Endodermal cell (in vitro differentiated cells): ENCODE measurements around the gene IER2. TPM values are rescaled to one million over a fixed set of nuclear protein-coding genes. Genes with fewer than 3 reads are reported as not detected.

Source experiments
- DNase-seq: peaks from one replicate; pipeline ENCODE4 v3.0.0-alpha.2; 2017
- H3K27ac ChIP-seq: 2 replicates; pipeline ENCODE4 v1.5.1; 2013; ENCODE audit warnings: mild to moderate bottlenecking, low read depth, low read length, moderate library complexity
- H3K27me3 ChIP-seq: 2 replicates; pipeline ENCODE4 v1.6.1; 2013; ENCODE audit warnings: mild to moderate bottlenecking, low read length, moderate library complexity; ENCODE audit not compliant: insufficient read depth, control insufficient read depth, poor library complexity, severe bottlenecking
- H3K36me3 ChIP-seq: 2 replicates; pipeline ENCODE4 v1.7.0; 2013; ENCODE audit warnings: mild to moderate bottlenecking, low read length, moderate library complexity; ENCODE audit not compliant: control insufficient read depth, insufficient read depth
- H3K4me1 ChIP-seq: one replicate; pipeline ENCODE4 v1.7.0; 2013; ENCODE audit warnings: low read length; ENCODE audit not compliant: control insufficient read depth, insufficient read depth
- H3K4me3 ChIP-seq: 2 replicates; pipeline ENCODE4 v1.5.1; 2013; ENCODE audit warnings: mild to moderate bottlenecking, low read length, moderate library complexity
- H3K9ac ChIP-seq: 2 replicates; pipeline ENCODE4 v1.6.1; 2013; ENCODE audit warnings: mild to moderate bottlenecking, low read length, moderate library complexity; ENCODE audit not compliant: poor library complexity, severe bottlenecking; ENCODE audit errors: extremely low read depth
- H3K9me3 ChIP-seq: 2 replicates; pipeline ENCODE4 v1.6.1; 2013; ENCODE audit warnings: mild to moderate bottlenecking, low read length, moderate library complexity; ENCODE audit not compliant: control insufficient read depth
- H3K27ac Mint-ChIP-seq: 2 replicates; pipeline ENCODE4 v1.8.0; 2020; ENCODE audit warnings: mixed read lengths
- H3K27me3 Mint-ChIP-seq: 2 replicates; pipeline ENCODE4 v1.8.0; 2021; ENCODE audit warnings: mild to moderate bottlenecking, mixed read lengths; ENCODE audit not compliant: insufficient read depth
- H3K36me3 Mint-ChIP-seq: 2 replicates; pipeline ENCODE4 v1.8.0; 2020; ENCODE audit warnings: low read depth, mixed read lengths
- H3K4me1 Mint-ChIP-seq: 2 replicates; pipeline ENCODE4 v1.8.0; 2020; ENCODE audit warnings: mixed read lengths
- H3K4me3 Mint-ChIP-seq: 2 replicates; pipeline ENCODE4 v1.8.0; 2020; ENCODE audit warnings: mild to moderate bottlenecking, moderate library complexity, mixed read lengths
- H3K9me3 Mint-ChIP-seq: 2 replicates; pipeline ENCODE4 v1.8.0; 2020; ENCODE audit warnings: mild to moderate bottlenecking, mixed read lengths
- CTCF ChIP-seq: fragments of 200-600 bp; sonication (generic); conservative IDR thresholded peaks from 2 replicates; pipeline ENCODE4 v1.5.0; 2021; ENCODE audit warnings: antibody characterized with exemption, mild to moderate bottlenecking
- WGBS, 2 experiments: methylation state at CpG; one replicate each; pipeline versions ENCODE4 v1.1.5 to v1.1.7; 2013; ENCODE audit warnings: missing lambda C conversion rate in 2 of 2, mixed read lengths in 1 of 2; ENCODE audit not compliant: insufficient coverage in 1 of 2, insufficient read length in 1 of 2; 5-methylcytosine and 5-hydroxymethylcytosine counted together
- total RNA-seq, 2 donors: library from RNA; stranded (reverse); fragmentation: NEBNext Ultra II Directional in 1 of 2; extraction: Animal tissue kit (Norgen Biotek cat#: 25700) in 1 of 2; gene quantifications; 2 replicates in 1 of 2; 3 replicates in 1 of 2; pipeline ENCODE4 v1.2.1, GENCODE V29; 2021

IER2 gene
- total RNA-seq, 2 donors from 2014 or later, result 55.3 to 66.6 TPM

- H3K9me3 ChIP-seq, result no peaks in the 10 kb centered on the region
- H3K27me3 ChIP-seq, result no peaks in the 10 kb centered on the region
- H3K4me3 ChIP-seq, result no peak overlapping the region
- no peak for TF ChIP-seq CTCF
- peaks cover 62% of the 10 kb centered on the region for H3K36me3 ChIP-seq
- H3K4me1 ChIP-seq, result no peaks in the 10 kb centered on the region
- 94 to 97% methylated on average over 3 of the region's 3 CpGs for WGBS, 2 experiments
- no peak overlapping the region for H3K27ac ChIP-seq
- H3K9me3 Mint-ChIP-seq, result no peaks in the 10 kb centered on the region
- H3K4me1 Mint-ChIP-seq, result no peaks in the 10 kb centered on the region
- peak overlapping the region; percentile 68 for H3K27ac Mint-ChIP-seq
- peaks cover 37% of the 10 kb centered on the region for H3K36me3 Mint-ChIP-seq
- H3K4me3 Mint-ChIP-seq, result no peak overlapping the region
- H3K27me3 Mint-ChIP-seq, result no peaks in the 10 kb centered on the region
- no peak for DNase-seq
- H3K9ac ChIP-seq, result no peak overlapping the region
Measured at GRCh38 chr19:13130886-13131490, 19.2 kb upstream of the IER2 start.

GRCh38 chr19:13132471-13133180 is 17.6 kb upstream of the IER2 start:
- Mint-ChIP-seq H3K27me3 (no peaks in the 10 kb centered on the region), H3K4me3 (no peak overlapping the region), H3K27ac (no peak overlapping the region), H3K9me3 (no peaks in the 10 kb centered on the region), H3K4me1 (no peaks in the 10 kb centered on the region), H3K36me3 (peaks cover 45% of the 10 kb centered on the region)
- Histone ChIP-seq H3K4me1 (no peaks in the 10 kb centered on the region), H3K27me3 (no peaks in the 10 kb centered on the region), H3K9ac (no peak overlapping the region), H3K36me3 (peaks cover 69% of the 10 kb centered on the region), H3K4me3 (no peak overlapping the region), H3K9me3 (no peaks in the 10 kb centered on the region), H3K27ac (no peak overlapping the region)
- no peak for DNase-seq
- TF ChIP-seq CTCF, result no peak
- 95 to 96% methylated on average over 3 to 8 of the region's 8 CpGs for WGBS, 2 experiments

- Mint-ChIP-seq H3K27ac (no peak overlapping the region), H3K27me3 (no peaks in the 10 kb centered on the region), H3K9me3 (no peaks in the 10 kb centered on the region), H3K4me1 (no peaks in the 10 kb centered on the region), H3K36me3 (peaks cover 47% of the 10 kb centered on the region), H3K4me3 (no peak overlapping the region)
- Histone ChIP-seq H3K36me3 (peaks cover 63% of the 10 kb centered on the region), H3K9ac (no peak overlapping the region), H3K27ac (no peak overlapping the region), H3K9me3 (no peaks in the 10 kb centered on the region), H3K4me3 (no peak overlapping the region), H3K27me3 (no peaks in the 10 kb centered on the region), H3K4me1 (no peaks in the 10 kb centered on the region)
- no peak for TF ChIP-seq CTCF
- DNase-seq, result no peak
- 91 to 98% methylated on average over 9 to 12 of the region's 12 CpGs for WGBS, 2 experiments
Measured at GRCh38 chr19:13133241-13133870, 16.9 kb upstream of the IER2 start.
